Activated T-helper 1 cell treated with anti-CD3 and anti-CD28 coated beads, Interleukin-2, amount 50 U/mL, for 16 hours (primary cell): Measurements from ENCODE around the gene WIPF3.
"Not testable (repeated sequence)": the region's sequence is repeated elsewhere in the genome, so short reads cannot be mapped to it uniquely, and the experiment has no call there.

Source experiments
- DNase-seq, 2 donors: peaks; one replicate each; pipeline ENCODE4 v3.0.0-alpha.2; 2020; ENCODE audit warnings: low read depth in 1 of 2, low spot score in 1 of 2

The WIPF3 gene

DNA sequence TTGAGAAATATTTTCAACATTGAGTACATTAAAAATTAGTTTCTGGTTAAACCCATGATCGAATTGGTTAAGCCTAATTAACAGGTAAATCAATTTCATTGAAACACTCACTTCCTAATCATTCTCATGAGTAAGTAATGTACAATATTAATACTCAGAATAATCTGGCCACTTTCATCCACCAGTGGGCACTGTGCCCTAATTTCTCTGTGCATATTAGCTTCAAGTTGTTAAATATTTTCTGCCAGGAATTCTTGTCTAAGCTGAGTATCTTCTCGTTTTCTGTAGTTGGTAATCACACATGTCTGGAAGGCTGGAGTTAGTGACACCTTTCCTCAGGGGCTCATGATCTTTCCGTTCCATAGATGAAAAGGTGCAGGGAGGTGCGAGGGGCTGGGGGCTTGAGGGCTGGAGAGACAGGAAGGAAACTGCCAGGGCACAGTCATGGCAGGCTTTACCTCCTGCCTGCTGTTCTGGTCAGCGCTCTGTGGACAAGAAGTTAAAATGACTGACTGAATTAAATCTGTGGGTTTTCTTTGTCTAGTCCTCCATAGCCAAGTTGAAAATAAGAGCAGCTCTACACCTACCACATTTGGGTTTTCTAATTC lies 71.9 kb downstream of the WIPF3 start:
- DNase-seq = no peak

GRCh38 chr7:29879609-29880008 lies 73.3 kb downstream of the WIPF3 start:
- DNase-seq = no peak

GRCh38 chr7:29881724-29882123 lies 75.4 kb downstream of the WIPF3 start:
- DNase-seq = no peak

DNA sequence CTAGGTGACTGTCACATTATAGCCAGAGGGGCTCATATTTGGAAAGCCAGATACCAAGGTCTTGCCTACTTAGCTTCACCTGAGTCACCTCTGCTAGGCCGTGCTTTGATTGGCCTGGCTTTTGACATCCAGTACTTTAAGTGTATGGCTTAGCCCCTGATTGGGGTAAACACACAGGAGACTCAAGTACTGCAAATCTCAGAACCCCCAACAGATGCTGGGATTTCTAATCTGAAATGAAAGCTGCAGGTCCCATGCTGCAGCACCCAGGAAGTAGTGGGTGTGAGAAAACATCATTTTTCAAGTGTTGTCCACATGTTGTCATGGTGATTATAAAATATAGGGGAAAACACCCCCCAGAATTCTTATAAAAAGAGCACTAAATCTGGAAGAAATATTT lies 76.2 kb downstream of the WIPF3 start:
- DNase-seq = no peak

GRCh38 chr7:29883462-29884398 lies 77.4 kb downstream of the WIPF3 start:
- no peak for DNase-seq

DNA sequence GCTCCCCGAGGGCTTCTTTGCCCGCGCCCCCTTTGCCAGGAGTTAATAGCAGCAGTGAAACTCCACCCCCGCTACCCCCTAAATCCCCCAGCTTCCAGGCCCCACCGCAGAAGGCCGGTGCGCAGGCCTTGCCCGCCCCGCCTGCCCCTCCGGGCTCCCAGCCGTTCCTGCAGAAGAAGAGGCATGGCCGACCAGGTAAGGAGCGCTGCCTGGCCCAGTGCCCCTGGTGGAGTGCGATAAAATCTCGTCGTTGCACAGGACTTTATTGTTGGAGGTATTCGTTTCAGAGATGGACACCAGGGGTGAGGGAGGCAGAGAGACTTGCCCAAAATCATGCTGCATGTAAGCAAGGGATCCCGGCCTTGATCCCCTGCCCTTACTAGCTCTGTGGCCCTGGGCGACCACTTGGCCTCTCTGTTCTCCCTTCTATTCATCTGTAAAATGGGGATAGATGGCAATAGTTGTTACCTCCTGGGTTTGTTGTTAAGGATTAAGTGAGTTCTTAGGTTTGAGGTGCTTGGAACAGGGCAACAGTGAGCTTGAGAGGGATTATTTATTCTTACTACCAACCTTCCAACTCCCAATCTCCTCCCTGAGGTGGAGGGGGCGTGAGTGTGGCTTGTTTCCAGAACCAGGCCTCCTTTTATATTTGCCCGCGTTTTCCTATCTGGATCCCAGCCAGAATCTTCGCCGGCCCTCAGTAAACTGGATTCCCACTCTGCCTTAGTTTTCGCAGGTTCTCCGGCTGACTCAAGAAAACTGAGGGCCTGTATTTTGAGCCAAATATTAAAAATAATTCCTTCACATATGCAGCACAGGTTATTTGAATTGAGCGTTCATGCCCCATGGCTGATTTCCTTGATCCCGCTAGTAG lies 78.3 kb downstream of the WIPF3 start:
- no peak for DNase-seq

GRCh38 chr7:29885626-29886025 lies 79.3 kb downstream of the WIPF3 start:
- no peak for DNase-seq

- DNase-seq = no peak
Measured at GRCh38 chr7:29886827-29887226, 80.5 kb downstream of the WIPF3 start.

DNA sequence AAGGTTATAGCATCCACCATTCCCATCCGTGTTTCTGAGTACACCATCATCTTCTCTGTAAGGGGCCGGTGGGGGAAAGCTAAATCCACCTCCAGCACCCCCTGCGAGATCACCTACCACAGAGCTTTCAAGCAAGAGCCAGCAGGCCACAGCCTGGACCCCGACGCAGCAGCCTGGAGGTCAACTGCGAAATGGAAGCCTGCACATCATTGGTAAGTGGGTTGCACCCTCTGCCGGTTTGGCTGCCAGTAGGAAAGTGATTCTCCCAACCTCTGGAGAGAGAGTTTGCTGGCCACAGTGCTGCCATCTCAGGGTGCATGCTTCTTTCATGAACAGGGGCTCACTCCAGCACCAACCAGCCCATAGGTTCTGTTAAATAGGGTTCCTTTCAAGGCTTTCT lies 81.7 kb downstream of the WIPF3 start:
- no peak for DNase-seq

GRCh38 chr7:29889288-29889687 lies 83.0 kb downstream of the WIPF3 start:
- DNase-seq = no peak

DNA sequence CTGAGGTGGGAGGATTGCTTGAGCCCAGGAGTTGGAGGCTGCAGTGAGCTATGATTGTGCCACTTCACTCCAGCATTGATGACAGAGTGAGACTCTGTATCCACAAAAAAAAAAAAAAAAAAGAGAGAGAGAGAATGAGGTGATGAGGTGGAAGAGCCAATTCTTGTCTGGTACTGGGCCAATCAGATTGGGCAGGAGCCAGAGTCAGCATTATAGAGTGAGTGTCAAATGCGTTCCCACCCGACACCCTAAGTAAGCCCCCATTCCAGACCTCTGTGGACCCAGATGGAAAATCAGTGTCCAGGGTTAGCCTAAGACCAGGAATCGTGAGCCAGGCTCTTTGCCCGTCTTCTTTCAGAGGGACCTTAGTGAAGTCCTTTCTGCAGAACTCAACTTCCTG lies 83.9 kb downstream of the WIPF3 start:
- DNase-seq = no peak

DNA sequence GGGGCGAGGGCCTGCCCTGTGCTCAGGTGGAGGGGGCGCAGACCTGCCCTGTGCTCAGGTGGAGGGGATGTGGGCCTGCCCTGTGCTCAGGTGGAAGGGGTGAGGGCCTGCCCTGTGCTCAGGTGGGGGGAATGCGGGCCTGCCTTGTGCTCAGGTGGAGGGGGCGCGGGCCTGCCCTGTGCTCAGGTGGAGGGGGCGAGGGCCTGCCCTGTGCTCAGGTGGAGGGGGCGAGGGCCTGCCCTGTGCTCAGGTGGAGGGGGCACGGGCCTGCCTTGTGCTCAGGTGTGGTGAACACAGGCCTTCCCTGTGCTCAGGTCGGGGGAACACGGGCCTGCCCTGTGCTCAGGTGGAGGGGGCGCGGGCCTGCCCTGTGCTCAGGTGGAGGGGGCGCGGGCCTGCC lies 84.5 kb downstream of the WIPF3 start:
- not testable (repeated sequence) for DNase-seq

DNA sequence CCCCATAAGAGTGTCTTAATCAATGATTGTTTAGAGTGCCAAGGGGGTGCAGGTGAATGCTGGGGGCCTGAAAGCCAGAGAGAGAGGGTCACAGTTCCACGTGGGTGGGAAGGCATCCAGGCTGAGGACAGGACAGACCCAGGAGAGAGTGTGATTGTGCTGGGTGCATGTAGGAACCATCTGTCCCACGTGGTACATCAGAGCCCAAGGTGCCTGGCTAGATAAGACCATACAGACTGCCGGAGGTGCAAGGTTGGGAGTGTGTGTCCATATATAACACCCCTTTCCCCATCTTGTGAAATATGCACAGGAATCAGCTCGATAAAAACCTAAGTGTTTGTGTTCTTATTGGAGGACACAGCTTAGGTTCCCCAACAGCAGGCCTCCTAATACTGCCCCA lies 85.5 kb downstream of the WIPF3 start:
- no peak for DNase-seq

GRCh38 chr7:29892231-29892630 lies 85.9 kb downstream of the WIPF3 start:
- no peak for DNase-seq

GRCh38 chr7:29893351-29893965 lies 87.2 kb downstream of the WIPF3 start:
- DNase-seq = no peak

DNA sequence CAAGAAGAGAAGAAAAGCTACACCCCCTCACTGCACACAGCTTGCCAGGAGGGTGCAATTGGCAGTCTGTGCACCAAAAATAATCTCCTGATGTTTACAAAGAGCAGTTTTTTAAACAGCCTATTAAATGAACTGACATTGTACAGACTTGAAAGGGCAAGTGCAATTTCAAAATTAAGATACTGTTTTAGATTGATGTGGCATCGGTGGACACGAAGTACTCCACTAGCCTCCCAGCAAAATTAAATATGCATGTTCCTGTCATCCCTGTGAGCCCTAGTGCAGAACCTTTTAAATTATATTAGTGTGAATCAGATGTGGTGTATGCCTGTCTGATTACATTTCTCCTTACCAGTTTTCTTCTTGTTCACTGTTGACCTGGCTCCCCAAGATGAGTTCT lies 87.9 kb downstream of the WIPF3 start:
- no peak for DNase-seq

GRCh38 chr7:29895559-29895958 lies 89.3 kb downstream of the WIPF3 start:
- DNase-seq = no peak

- no peak for DNase-seq
Measured at GRCh38 chr7:29896685-29897411, 90.5 kb downstream of the WIPF3 start.

DNA sequence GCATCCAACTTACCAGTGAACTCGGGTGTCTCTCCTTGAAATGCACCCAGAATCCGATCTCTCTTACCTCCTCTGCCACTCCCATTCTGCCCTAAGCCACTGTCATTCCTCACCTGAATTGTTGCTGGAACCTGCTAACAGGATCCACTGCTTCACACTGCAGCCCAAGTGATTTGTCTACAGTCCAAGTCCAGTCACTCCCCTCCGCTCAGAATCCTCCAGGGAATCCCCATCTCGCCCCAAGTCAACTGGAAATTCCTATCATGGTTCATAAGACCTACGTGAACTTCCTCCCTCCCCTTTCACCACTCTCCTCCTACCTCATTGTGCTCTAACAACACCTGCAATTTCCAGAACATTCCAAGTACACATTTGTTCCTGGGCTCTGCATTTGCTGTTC lies 92.0 kb downstream of the WIPF3 start:
- DNase-seq = no peak

DNA sequence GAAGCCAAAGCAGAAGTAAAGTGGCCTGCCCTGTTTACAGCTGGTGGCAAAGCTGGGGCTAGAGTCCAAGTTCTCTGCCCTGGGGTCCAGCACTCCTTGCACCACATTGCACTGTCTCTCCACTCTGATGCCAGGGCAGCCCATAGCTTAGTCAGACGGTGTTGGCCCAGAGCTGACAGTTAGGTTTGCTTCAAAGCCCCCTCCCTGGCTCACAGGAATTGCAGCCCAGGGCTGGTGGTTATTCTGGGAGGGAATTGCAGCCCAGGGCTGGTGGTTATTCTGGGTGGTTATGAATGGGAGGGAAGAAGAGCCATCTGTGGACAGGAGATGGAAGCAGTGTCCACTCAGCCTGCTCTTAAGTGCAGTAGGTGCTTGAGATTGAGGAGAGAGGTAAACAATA lies 94.4 kb downstream of the WIPF3 start:
- no peak for DNase-seq
